ENCODE results near the gene NCKAP5.

NCKAP5 gene

GRCh38 chr2:133143645-133144044 lies 424.6 kb downstream of the NCKAP5 start:
- no peak for FAIRE-seq
- TF ChIP-seq POLR2A (IDR thresholded peaks at IDR 0.05; ENCODE audit: low read depth, low read length) (no peak), POLR2AphosphoS5 (IDR thresholded peaks at IDR 0.05; ENCODE audit: low read depth, low read length) (no peak), TAF1 (IDR thresholded peaks at IDR 0.05; ENCODE audit: borderline replicate concordance, low read depth, low read length) (no peak)
- no peak for DNase-seq (ENCODE audit: insufficient read length)

GRCh38 chr2:133142087-133142486 lies 426.2 kb downstream of the NCKAP5 start:
- TF ChIP-seq POLR2AphosphoS5 (IDR thresholded peaks at IDR 0.05; ENCODE audit: low read depth, low read length) (no peak), POLR2A (IDR thresholded peaks at IDR 0.05; ENCODE audit: low read depth, low read length) (no peak), TAF1 (IDR thresholded peaks at IDR 0.05; ENCODE audit: borderline replicate concordance, low read depth, low read length) (no peak)
- DNase-seq (ENCODE audit: insufficient read length) (no peak), FAIRE-seq (no peak)

GRCh38 chr2:133140620-133141019 lies 427.6 kb downstream of the NCKAP5 start:
- no peak for FAIRE-seq
- DNase-seq (ENCODE audit: insufficient read length) = no peak
- TF ChIP-seq POLR2A (IDR thresholded peaks at IDR 0.05; ENCODE audit: low read depth, low read length) = no peak
- TF ChIP-seq TAF1 (IDR thresholded peaks at IDR 0.05; ENCODE audit: borderline replicate concordance, low read depth, low read length) = no peak
- no peak for TF ChIP-seq POLR2AphosphoS5 (IDR thresholded peaks at IDR 0.05; ENCODE audit: low read depth, low read length)

GRCh38 chr2:133139847-133140533 lies 428.3 kb downstream of the NCKAP5 start:
- DNase-seq (ENCODE audit: insufficient read length) (no peak), FAIRE-seq (no peak)
- TF ChIP-seq TAF1 (IDR thresholded peaks at IDR 0.05; ENCODE audit: borderline replicate concordance, low read depth, low read length) (no peak), POLR2A (IDR thresholded peaks at IDR 0.05; ENCODE audit: low read depth, low read length) (no peak), POLR2AphosphoS5 (IDR thresholded peaks at IDR 0.05; ENCODE audit: low read depth, low read length) (no peak)

GRCh38 chr2:133138693-133139092 lies 429.6 kb downstream of the NCKAP5 start:
- no peak for TF ChIP-seq POLR2A (IDR thresholded peaks at IDR 0.05; ENCODE audit: low read depth, low read length)
- no peak for TF ChIP-seq POLR2AphosphoS5 (IDR thresholded peaks at IDR 0.05; ENCODE audit: low read depth, low read length)
- TF ChIP-seq TAF1 (IDR thresholded peaks at IDR 0.05; ENCODE audit: borderline replicate concordance, low read depth, low read length) = no peak
- FAIRE-seq = no peak
- no peak for DNase-seq (ENCODE audit: insufficient read length)

GRCh38 chr2:133135035-133135654 lies 433.1 kb downstream of the NCKAP5 start:
- TF ChIP-seq POLR2AphosphoS5 (IDR thresholded peaks at IDR 0.05; ENCODE audit: low read depth, low read length) = no peak
- TF ChIP-seq POLR2A (IDR thresholded peaks at IDR 0.05; ENCODE audit: low read depth, low read length) = no peak
- TF ChIP-seq TAF1 (IDR thresholded peaks at IDR 0.05; ENCODE audit: borderline replicate concordance, low read depth, low read length) = no peak
- FAIRE-seq (no peak), DNase-seq (ENCODE audit: insufficient read length) (no peak)

- no peak for TF ChIP-seq POLR2A (IDR thresholded peaks at IDR 0.05; ENCODE audit: low read depth, low read length)
- no peak for TF ChIP-seq POLR2AphosphoS5 (IDR thresholded peaks at IDR 0.05; ENCODE audit: low read depth, low read length)
- no peak for TF ChIP-seq TAF1 (IDR thresholded peaks at IDR 0.05; ENCODE audit: borderline replicate concordance, low read depth, low read length)
- no peak for FAIRE-seq
These were observed 437.6 kb downstream of the NCKAP5 start for GRCh38 chr2:133130548-133131246.

GRCh38 chr2:133124446-133124845 lies 443.8 kb downstream of the NCKAP5 start:
- no peak for DNase-seq (ENCODE audit: insufficient read length)
- no peak for TF ChIP-seq POLR2AphosphoS5 (IDR thresholded peaks at IDR 0.05; ENCODE audit: low read depth, low read length)
- no peak for TF ChIP-seq POLR2A (IDR thresholded peaks at IDR 0.05; ENCODE audit: low read depth, low read length)
- TF ChIP-seq TAF1 (IDR thresholded peaks at IDR 0.05; ENCODE audit: borderline replicate concordance, low read depth, low read length) = no peak
- no peak for FAIRE-seq

More at GRCh38 chr2:133130548-133131246, 437.6 kb downstream of the NCKAP5 start:
- no peak for DNase-seq (ENCODE audit: insufficient read length)

- TF ChIP-seq POLR2A (IDR thresholded peaks at IDR 0.05; ENCODE audit: low read depth, low read length) (no peak), TAF1 (IDR thresholded peaks at IDR 0.05; ENCODE audit: borderline replicate concordance, low read depth, low read length) (no peak), POLR2AphosphoS5 (IDR thresholded peaks at IDR 0.05; ENCODE audit: low read depth, low read length) (no peak)
- no peak for DNase-seq (ENCODE audit: insufficient read length)
These were observed 444.4 kb downstream of the NCKAP5 start for GRCh38 chr2:133123904-133124303.

GRCh38 chr2:133123393-133123792 lies 444.9 kb downstream of the NCKAP5 start:
- DNase-seq (ENCODE audit: insufficient read length) (no peak), FAIRE-seq (no peak)
- TF ChIP-seq POLR2AphosphoS5 (IDR thresholded peaks at IDR 0.05; ENCODE audit: low read depth, low read length) (no peak), POLR2A (IDR thresholded peaks at IDR 0.05; ENCODE audit: low read depth, low read length) (no peak), TAF1 (IDR thresholded peaks at IDR 0.05; ENCODE audit: borderline replicate concordance, low read depth, low read length) (no peak)

More at GRCh38 chr2:133123904-133124303, 444.4 kb downstream of the NCKAP5 start:
- no peak for FAIRE-seq

- TF ChIP-seq TAF1 (IDR thresholded peaks at IDR 0.05; ENCODE audit: borderline replicate concordance, low read depth, low read length) = no peak
- TF ChIP-seq POLR2AphosphoS5 (IDR thresholded peaks at IDR 0.05; ENCODE audit: low read depth, low read length) = no peak
- no peak for TF ChIP-seq POLR2A (IDR thresholded peaks at IDR 0.05; ENCODE audit: low read depth, low read length)
- DNase-seq (ENCODE audit: insufficient read length) (no peak), FAIRE-seq (no peak)
These were observed 445.7 kb downstream of the NCKAP5 start for GRCh38 chr2:133122529-133122928.

All from GM12892 (cell line).